Measurements from ENCODE around the gene ARRB2.

GRCh38 chr17:4674685-4674998 is 35.8 kb upstream of the ARRB2 start:
- TF ChIP-seq CTCF (conservative IDR thresholded peaks at IDR 0.05) (no peak), EZH2 (IDR thresholded peaks at IDR 0.05; ENCODE audit: low read depth) (no peak)

Data from PC-9 (cell line).